ENCODE results near the gene IFITM1.
A peak's percentile ranks its signal among the peaks of the same experiment; 100 is the strongest.

Gene IFITM1

DNA sequence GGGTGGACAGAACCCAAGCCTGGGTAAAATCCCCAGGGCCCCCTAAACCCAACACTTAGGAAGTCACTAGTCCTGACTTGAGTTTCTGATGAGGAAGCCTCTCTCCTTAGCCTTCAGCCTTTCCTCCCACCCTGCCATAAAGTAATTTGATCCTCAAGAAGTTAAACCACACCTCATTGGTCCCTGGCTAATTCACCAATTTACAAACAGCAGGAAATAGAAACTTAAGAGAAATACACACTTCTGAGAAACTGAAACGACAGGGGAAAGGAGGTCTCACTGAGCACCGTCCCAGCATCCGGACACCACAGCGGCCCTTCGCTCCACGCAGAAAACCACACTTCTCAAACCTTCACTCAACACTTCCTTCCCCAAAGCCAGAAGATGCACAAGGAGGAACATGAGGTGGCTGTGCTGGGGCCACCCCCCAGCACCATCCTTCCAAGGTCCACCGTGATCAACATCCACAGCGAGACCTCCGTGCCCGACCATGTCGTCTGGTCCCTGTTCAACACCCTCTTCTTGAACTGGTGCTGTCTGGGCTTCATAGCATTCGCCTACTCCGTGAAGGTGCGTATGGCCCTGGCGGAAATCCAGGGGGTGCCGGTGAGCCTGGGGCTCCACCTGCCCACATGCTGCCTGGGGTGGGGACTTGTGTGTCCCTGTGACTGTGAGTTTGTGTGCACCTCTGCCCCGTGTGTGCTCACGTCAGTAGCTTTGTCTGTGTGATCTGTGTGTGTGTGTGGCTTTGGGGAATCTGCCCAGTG, at the start of gene IFITM1:
TSS of gene IFITM1 (plus strand) at position 254 of the 767 bp plus-strand sequence. CDS start at position 385, 131 bp downstream.
- peak; percentile 26 for DNase-seq

DNA sequence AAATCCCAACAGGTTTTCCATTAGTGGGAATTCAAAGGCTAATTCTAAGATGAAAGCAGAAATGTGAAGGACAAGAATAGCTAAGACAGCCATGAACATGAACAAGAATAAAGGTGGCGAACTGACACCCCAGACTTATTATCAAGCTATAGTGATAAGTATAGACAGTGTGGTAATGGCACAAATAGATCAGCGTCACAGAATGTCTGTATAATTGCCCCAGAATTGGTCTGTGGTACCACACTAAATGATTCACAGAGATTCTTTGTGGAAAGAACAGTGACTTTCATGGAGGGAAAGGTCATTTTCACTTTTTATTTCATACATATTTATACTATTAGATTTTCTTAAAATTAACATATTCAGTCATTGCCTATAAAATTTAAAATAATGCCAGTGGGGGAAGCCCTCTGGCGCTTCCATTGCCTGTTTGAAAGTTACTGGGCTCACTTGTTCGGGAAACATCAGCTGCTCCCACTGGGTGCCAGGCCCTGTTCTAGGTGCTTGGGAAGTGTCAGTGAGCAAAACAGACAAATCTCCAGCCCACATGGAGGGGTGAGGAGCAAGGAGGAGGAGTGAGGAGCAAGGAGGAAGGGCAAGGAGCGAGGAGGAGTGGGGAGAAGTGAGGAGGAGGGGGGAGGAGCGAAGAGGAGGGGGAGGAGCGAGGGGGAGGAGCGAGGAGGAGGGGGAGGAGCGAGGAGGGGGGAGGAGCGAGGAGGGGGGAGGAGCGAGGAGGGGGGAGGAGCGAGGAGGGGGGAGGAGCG, 47.0 kb upstream of the IFITM1 start:
- no peak for DNase-seq

DNA sequence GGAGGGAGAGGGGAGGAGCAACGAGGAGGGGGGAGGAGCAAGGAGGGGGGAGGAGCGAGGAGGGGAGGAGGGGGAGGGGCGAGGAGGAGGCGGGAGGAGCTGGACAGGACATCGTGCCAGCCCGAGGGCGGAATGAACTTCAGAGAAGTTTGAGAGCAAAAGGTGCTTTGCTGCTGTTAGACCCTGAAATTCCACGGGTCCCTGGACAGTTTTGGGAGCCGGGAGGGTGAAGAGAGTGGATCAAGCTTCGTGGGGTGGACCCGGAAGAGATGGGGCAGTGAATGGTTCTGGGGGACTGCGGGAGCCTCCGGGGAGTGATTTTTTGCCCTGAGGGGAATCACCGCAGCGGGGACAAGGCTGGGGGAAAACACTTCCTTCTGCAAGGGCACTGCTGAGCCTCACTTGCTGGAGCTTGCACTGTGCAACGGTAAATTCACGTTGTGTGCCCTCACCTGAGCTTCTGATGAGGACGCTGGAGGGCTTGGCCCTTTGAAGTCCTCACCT, 46.3 kb upstream of the IFITM1 start:
- DNase-seq = peak; percentile 33

DNA sequence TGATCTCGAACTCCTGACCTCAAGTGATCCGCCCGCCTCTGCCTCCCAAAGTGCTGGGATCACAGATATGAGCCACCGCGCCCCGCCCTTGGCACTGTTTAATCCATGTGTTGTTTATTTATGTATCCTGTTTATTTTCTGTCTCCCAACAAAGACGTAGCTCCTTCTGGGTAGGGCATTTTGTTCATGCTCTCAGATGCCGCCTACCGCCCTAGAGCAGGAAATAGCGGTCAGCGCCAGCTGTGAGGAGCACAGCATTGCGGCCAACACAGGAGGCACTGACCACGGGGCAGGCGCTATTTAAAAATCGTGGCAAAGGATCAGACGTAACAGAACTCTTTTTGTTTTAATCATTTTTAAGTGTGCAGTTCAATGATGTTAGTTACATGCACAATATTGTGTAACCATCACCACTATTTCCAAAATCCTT, 45.1 kb upstream of the IFITM1 start:
- DNase-seq = peak; percentile 63

DNA sequence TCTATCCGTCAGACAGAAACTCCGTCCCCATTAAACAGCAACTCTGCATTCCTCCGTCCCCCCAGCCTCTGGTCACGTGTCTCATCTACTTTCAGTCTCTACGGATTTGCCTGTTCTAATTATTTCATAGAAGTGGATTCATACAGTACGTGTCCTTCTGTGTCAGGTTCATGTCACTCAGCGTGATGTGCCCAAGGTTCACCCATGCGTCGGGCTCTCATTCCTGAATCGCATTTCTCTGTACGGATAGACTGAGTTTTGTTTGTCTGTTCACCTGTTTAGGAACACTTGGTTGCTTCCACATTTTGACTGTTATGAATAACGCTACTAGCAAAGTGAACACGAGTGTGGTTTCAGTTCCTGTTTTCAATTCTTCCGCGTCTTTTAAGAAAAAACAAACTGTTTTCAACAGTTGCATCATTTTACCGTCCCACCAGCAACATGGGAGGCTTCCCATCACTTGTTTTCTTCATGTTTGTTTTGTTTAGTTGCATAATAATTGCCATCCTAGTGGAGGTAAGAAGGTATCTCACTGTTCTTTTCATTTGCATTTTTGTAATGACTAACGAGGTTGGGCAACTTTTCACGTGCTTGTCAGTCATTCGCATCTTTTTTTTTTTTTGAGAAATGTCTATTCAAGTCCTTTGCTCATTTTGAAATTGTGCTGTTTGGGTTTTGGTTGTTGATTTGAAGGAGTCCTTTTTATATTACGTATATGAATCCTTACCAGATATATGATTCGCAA, 44.5 kb upstream of the IFITM1 start:
- DNase-seq = peak; percentile 63

DNA sequence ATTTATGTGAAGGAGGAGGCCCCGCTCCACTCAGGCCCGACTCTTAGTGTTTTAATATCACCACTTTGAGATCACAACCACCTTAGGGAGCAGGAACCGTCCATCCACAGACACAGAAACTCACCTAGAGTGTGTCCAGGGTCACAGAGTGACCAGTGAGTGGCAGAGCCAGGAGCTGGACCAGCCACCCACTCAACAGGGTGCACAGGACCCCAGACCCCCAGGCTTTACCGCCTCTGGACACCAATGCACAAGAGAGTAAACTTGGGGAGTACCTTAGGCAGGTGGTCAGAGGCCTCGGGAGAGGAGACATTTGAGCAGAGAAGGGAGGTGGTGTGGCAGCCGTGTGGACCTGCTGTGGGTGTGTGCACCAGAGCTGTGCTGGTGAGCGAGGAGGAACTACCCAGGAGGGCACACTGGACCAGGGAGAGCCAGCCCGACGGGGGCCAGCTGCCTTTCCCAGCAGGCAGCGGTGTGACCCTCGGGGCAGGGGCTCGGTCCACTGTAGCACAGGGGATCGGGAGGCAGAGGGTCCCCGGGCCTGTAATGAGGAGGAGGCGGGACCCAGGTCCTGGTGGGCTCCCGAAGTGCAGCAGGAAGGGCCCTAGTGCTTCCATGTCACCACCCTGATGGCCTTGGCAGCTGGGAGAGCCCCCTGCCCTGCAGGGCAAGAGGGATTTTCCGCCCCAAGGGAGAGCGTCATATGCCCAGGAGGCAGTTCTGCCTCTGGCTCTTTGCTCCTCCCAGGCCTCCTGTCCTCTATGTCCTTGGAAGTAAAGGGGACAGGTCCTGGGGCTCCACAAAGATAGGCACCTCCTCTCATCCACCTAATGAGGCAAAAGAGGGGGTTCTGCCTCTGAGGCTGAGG, 43.2 kb upstream of the IFITM1 start:
- DNase-seq = no peak

DNA sequence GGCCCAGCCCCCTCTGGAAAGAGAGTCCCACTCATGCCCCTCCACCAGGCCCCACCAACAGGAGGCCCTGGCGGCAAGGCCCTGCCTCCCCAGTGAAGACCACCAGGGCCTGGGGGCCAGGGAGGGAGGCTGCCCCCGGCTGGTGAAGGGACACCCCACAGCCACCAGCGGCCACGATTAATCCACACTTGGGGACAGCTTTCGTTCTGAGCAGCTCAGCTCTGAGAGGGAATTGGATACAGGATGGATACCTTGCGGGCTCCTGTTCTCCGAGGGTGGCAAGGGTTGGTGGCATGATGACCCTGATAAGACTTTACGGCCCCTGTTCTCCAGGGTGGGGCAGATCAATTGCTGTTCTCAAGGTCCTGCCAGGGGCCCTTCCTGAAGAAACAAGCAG, 42.5 kb upstream of the IFITM1 start:
- no peak for DNase-seq

DNA sequence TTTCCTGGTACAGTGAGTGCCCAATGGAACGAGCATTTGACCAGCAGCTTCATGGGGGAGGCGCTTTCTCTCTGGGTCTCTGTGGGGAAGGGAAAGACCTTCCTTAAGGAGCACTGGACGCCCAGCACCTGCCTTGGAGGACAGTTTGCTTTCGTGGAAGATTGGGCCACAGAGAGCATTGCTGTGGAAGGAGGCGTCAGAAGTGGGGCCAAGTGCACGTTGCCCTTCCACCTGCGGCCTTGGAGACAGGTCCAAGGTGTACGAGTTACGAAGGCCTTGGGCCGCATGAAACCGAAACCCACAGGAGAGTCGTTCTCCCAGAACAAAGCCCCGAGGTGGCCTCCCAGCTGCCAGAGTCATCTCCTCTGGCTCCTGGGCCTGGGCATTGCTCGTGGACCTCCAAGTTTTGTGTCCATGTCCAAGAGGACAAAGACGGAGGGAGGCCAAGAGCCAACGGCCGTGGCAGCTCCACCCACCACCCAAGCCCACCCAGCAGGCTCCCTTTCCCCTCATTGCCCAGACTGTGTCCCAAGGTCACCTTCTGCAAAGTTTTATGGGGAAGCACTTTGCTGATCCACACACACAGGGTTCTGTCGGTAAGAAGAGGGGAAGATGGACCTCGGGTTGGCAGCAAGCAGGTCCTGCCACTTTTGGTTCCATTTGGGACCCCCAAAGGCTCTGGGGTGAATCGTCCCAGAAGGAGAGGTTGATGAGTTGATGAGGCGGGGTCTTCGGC, 41.5 kb upstream of the IFITM1 start:
- no peak for DNase-seq

DNA sequence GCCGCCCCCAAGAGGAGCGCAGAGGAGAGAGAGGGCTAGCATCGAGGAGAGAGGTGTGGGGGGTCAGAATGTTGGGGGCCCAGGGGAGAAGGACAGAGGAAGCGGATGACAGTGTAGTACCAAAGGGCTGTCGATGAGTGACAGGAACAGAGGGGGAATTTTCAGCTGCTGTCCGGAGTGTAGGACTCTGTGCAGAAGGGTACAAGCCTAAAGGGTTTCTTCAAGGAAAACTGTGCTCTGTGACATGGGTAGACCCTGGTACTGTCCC, 41.0 kb upstream of the IFITM1 start:
- no peak for DNase-seq

DNA sequence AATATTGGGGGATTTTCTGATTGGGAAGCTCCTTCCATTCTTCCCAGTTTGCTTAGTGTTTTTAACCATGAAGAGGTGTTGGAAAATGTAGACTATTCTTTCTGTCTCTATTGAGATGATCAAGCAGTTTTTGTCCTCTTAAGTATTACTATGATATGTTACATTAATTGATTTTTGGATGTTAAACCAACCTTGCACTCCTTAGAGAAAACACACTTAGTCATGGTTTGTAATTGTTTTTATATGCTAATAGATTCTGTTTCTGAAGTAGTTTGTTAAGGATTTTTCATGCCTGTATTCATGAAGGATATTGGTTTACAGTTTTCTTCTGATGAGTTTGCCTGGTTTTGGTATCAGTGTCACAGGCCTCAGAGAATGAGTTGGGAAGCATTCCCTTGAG, 37.6 kb upstream of the IFITM1 start:
- DNase-seq = no peak

DNA sequence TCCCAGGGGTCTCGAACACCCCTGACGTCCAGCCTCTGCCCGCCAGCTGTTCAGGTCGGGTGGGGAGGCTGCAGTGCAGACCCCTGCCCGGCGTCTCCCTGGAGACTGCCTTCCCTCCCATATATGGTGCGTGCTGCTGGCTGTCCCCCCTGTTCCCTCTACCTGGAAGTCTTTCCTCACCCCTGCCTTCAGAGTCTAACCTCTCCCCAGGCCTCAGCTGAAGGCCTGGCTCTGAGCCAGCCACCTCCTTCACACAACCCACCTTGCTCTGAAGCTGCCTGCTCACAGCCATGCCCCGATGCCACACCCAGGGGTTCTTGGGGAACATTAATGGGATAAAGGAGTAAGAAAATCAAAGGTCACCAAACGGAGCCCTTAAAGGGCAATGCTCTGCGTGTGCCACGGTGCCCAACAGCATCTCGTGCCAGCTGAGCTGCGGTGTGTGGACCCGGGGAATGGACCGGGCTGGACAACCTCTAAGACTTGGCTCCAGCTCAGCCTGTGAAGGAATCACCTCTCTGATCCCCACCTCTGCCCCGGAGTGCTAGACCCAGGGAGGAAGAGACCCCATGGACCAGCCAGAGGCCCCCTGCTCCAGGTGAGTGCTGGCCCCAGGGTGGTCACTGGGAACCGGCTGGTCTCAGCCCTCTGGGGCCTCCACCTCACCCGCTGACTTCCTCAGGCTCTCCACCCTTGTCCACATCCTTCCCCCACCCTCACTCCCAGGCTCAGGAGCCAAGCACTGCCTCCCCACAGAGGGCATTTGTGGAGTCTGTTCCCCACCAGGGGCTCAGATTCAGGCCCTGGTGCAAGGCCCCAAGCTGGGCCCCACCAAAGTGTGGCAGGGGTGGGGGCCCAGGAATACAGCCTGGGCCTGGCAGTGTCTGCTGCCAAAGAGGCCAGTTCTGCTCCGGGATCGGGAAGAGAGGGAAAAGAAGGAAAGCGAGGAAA, 35.6 kb upstream of the IFITM1 start, which contains the start of gene NLRP6:
TSS of gene NLRP6 (plus strand) at position 407 of the 951 bp plus-strand sequence. CDS start at position 570, 163 bp downstream.
- no peak for DNase-seq

DNA sequence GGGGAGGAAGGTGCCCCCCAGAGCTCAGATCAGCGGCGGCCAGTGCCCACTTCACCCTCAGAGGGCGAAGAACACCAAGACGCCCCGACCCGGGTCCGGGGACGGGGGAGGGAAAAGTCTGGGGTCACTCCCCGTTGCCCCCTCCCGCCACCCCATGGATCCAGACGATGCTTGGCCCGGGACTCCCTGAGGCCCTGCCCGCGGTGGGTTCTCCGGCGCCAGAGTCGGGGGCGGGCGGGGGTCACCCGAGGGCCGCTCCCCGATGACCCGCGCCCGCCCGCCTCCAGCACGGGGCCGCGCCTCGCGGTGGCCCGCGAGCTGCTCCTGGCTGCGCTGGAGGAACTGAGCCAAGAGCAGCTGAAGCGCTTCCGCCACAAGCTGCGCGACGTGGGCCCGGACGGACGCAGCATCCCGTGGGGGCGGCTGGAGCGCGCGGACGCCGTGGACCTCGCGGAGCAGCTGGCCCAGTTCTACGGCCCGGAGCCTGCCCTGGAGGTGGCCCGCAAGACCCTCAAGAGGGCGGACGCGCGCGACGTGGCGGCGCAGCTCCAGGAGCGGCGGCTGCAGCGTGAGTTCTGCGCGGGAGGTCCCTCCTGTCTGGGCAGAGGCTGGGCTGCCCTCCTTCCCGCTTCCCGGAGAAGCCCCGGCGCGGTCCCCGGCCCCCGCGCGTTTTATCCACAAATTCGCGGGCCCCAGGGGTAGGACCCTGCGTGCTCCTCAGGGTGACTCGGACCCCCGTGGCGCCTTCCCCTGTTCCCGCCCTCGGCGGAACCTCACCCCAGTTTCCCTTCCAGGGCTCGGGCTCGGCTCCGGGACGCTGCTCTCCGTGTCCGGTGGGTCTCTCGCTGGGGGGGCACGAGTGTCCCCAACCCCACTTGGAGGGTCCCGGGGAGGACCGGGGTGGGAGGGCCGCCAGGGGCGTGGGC, 34.5 kb upstream of the IFITM1 start:
- DNase-seq = no peak

DNA sequence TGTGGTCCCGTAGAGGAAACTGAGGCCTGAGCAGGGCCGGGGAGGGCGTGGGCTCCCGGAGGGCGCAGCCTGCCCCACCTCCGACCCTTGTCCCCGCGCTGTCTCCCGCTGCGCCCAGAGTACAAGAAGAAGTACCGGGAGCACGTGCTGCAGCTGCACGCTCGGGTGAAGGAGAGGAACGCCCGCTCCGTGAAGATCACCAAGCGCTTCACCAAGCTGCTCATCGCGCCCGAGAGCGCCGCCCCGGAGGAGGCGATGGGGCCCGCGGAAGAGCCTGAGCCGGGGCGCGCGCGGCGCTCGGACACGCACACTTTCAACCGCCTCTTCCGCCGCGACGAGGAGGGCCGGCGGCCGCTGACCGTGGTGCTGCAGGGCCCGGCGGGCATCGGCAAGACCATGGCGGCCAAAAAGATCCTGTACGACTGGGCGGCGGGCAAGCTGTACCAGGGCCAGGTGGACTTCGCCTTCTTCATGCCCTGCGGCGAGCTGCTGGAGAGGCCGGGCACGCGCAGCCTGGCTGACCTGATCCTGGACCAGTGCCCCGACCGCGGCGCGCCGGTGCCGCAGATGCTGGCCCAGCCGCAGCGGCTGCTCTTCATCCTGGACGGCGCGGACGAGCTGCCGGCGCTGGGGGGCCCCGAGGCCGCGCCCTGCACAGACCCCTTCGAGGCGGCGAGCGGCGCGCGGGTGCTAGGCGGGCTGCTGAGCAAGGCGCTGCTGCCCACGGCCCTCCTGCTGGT, 33.7 kb upstream of the IFITM1 start:
- no peak for DNase-seq

DNA sequence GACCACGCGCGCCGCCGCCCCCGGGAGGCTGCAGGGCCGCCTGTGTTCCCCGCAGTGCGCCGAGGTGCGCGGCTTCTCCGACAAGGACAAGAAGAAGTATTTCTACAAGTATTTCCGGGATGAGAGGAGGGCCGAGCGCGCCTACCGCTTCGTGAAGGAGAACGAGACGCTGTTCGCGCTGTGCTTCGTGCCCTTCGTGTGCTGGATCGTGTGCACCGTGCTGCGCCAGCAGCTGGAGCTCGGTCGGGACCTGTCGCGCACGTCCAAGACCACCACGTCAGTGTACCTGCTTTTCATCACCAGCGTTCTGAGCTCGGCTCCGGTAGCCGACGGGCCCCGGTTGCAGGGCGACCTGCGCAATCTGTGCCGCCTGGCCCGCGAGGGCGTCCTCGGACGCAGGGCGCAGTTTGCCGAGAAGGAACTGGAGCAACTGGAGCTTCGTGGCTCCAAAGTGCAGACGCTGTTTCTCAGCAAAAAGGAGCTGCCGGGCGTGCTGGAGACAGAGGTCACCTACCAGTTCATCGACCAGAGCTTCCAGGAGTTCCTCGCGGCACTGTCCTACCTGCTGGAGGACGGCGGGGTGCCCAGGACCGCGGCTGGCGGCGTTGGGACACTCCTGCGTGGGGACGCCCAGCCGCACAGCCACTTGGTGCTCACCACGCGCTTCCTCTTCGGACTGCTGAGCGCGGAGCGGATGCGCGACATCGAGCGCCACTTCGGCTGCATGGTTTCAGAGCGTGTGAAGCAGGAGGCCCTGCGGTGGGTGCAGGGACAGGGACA, 32.9 kb upstream of the IFITM1 start:
- no peak for DNase-seq

DNA sequence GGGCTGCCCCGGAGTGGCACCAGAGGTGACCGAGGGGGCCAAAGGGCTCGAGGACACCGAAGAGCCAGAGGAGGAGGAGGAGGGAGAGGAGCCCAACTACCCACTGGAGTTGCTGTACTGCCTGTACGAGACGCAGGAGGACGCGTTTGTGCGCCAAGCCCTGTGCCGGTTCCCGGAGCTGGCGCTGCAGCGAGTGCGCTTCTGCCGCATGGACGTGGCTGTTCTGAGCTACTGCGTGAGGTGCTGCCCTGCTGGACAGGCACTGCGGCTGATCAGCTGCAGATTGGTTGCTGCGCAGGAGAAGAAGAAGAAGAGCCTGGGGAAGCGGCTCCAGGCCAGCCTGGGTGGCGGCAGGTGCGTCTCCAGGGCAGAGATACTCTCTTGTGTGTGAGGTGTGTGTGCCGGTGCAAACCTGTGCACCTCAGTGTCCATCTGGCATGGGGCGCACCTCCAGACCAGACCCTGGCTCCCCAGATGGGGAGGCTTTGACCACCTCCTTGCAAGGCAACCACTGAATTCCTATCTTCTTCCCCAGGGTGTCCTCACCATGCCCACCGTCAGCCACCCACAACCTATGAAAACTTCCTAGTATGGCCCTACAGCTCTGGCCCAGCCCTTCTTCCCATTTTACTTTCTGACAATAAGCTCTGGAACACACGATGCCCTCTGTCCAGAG, 32.2 kb upstream of the IFITM1 start:
- DNase-seq = no peak

DNA sequence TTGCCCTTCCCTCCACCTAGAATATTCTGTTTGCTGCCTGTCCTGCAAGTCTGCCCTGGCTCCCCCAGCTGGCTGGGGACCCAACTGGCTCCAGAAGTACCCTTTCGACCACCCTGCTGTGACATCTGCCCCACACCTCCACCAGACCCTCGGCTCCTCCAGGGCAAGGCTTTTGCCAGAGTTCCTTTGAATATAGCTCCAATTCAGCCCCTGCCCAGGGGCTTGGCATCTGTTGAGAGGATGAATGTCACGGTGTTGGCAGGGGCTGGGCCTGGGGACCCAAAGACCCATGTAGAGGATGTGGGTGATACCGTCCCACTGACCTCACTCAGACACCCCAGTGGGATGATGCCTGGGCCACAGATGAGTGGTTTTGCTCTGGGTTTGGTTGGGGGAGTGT, 31.7 kb upstream of the IFITM1 start:
- DNase-seq = no peak

Data from NK-92 treated with Interleukin-12 subunit alpha and Interleukin-12 subunit beta, amount 100 ng/mL, for 24 hours (cell line).